Activated CD8-positive, alpha-beta memory T cell treated with anti-CD3 and anti-CD28 coated beads for 4 hours (primary cell): ENCODE data around the gene MERTK.
A peak's percentile ranks its signal among the peaks of the same experiment; 100 is the strongest.
"Not testable (repeated sequence)": the region's sequence is repeated elsewhere in the genome, so short reads cannot be mapped to it uniquely, and the experiment has no call there.

Source experiments
- DNase-seq, 2 donors: peaks; one replicate each; pipeline ENCODE4 v3.0.0-alpha.2; 2020; ENCODE audit warnings: low read depth in 2 of 2

Gene MERTK

GRCh38 chr2:112045446-112046014 lies 147.1 kb downstream of the MERTK start:
- no peak for DNase-seq

- DNase-seq = no peak
Measured at GRCh38 chr2:112046231-112046630, 147.8 kb downstream of the MERTK start.

- DNase-seq = no peak
Measured at GRCh38 chr2:112047537-112048235, 149.3 kb downstream of the MERTK start.

- DNase-seq = no peak
Measured at GRCh38 chr2:112048236-112048592, 149.8 kb downstream of the MERTK start.

GRCh38 chr2:112048887-112049286 lies 150.5 kb downstream of the MERTK start:
- DNase-seq = no peak

- no peak for DNase-seq
Measured at GRCh38 chr2:112050316-112050715, 151.9 kb downstream of the MERTK start.

GRCh38 chr2:112053917-112054846 lies 155.8 kb downstream of the MERTK start:
- DNase-seq = peak; percentile 92 to 96

- peak; percentile 96 to 98 for DNase-seq
Measured at GRCh38 chr2:112054847-112055729, 156.7 kb downstream of the MERTK start, which contains the start of gene TMEM87B. TMEM87B (plus strand) TSS chr2:112055269; CDS start chr2:112055592, 323 bp downstream.

- DNase-seq = no peak
Measured at GRCh38 chr2:112055730-112056625, 157.6 kb downstream of the MERTK start.

GRCh38 chr2:112056626-112056987 lies 158.2 kb downstream of the MERTK start:
- DNase-seq = no peak

- no peak for DNase-seq
Measured at GRCh38 chr2:112059671-112060070, 161.3 kb downstream of the MERTK start.

GRCh38 chr2:112061299-112061698 lies 162.9 kb downstream of the MERTK start:
- no peak for DNase-seq

- no peak for DNase-seq
Measured at GRCh38 chr2:112061840-112062239, 163.4 kb downstream of the MERTK start.

GRCh38 chr2:112062894-112063293 lies 164.5 kb downstream of the MERTK start:
- no peak for DNase-seq

GRCh38 chr2:112065486-112065885 lies 167.1 kb downstream of the MERTK start:
- no peak for DNase-seq

- DNase-seq = no peak
Measured at GRCh38 chr2:112065966-112066365, 167.6 kb downstream of the MERTK start.

GRCh38 chr2:112069794-112070193 lies 171.4 kb downstream of the MERTK start:
- DNase-seq = not testable (repeated sequence)

GRCh38 chr2:112073875-112074274 lies 175.5 kb downstream of the MERTK start:
- DNase-seq = no peak

- DNase-seq = no peak
Measured at GRCh38 chr2:112074506-112074905, 176.1 kb downstream of the MERTK start.

GRCh38 chr2:112075490-112076260 lies 177.3 kb downstream of the MERTK start:
- DNase-seq = no peak
